Stimulated activated CD4-positive, alpha-beta T cell treated with anti-CD3 and anti-CD28 coated beads, Interleukin-12 subunit alpha, Interleukin-12 subunit beta, amount 100 ng/mL, for 24 hours (primary cell): ENCODE measurements around the gene RNH1.

Experiments used
- DNase-seq, 2 experiments: peaks; one replicate each; pipeline ENCODE4 v3.0.0-alpha.2; 2020; ENCODE audit warnings: low read depth in 2 of 2

RNH1 gene

DNA sequence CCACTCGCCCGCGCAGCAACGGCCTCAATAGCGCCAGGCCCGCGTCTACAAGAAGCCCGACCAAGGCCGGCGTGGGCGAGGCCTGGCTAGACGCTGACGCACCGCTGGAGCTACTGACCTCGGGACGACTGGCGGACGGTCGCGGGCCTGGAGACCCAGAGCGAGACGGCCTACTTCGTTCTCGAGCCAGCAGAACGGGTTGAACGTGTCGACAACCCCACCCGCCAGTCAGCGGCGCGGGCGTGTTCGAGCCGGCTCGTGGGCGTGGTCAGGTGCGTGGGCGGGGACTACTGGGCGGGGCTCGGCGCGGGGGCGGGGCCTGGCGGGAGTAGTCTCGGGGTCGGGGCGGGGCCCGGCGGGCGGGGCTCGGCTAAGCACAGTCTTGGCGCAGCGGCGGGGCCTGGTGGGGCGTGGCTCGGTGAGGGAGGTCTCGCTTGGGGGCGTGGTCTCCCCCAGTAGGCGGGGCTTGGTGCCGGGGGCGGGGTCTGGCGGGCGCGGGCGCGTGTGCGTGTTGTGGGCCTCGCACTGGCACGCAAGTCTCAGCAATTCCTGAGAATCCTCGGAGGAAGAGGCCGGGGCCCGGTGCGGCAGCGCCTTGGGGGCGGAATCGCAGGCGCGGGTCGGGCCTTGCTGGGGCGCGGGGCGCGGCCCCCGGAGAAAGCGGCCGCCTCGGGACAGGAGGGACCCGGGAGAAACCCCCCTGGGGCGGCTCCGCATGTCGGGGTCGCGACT lies at the start of gene RNH1:
TSS of gene RNH1 (minus strand) at position 248 of the 732 bp plus-strand sequence. CDS start 5,080 bp downstream, outside the sequence.
- DNase-seq = peak; percentile 99

DNA sequence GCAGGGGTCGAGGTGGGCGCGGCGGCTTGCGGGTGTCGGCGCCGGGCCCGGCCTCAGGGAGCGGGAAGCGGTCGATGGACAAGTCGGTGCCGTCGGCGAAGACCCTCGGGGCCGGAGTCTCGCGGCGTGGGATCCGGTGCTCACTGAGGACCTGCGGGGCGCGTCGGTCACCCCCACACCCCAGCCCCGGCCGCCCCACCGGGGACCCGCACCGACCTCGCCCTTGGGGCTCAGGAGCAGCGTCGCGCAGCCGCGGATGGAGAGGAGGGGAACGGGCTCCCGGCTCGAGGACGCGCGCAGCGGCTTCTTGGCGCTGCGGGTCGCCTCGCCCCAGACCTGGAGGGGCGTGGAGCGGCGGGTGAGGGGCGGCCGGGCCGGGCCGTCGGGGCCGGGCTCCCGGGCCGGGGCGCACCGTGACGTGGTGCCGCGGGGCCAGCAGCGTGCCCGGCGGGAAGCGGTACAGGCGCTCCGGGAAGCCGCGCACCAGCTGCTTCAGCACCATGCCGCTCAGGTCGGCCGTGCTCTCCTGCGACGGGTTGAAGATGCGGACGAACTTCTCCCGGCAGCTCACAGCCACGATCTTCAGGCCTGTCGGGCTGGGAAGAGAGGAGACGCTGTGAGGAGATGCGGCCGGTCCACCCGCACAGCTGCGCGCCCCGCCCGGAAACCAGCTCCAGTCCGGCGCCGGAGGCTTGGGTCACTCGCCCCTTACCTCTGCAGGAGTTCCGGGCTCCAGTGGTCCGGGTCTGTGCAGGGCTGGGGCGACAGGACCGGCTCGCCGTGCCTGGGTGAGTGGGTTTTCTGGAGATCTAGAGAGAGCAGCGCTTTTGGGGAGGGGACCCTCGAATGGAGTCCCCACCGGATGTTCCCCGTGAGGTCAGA lies 49.0 kb upstream of the RNH1 start:
- no peak for DNase-seq

DNA sequence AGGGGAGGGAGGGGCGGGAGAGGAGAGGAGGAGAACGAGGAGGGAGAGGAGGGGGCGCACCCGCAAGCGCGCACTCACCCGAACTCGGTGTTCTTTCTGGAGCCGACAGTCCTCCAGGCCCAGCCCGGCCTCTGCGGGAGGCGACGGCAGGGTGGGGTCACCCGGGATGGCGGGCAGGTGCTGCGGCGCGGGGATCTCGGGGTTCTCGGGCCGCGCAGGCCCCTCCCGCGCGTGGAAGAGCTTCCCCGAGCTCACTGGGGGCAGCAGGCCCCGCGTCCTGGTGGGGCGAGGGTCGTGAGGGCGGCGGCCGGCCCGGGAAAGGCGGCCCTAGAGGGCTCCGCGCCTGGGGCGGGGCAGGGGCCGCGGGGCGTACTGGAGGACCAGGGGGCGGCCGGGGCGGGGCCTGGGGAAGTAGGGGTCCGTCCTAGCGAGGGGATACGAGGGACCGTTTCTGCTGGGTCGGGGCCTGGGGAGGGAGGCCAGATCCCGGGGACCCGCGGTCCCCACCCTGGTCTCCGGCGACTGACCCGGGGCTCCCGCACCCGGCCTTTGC lies 48.3 kb upstream of the RNH1 start:
- no peak for DNase-seq

DNA sequence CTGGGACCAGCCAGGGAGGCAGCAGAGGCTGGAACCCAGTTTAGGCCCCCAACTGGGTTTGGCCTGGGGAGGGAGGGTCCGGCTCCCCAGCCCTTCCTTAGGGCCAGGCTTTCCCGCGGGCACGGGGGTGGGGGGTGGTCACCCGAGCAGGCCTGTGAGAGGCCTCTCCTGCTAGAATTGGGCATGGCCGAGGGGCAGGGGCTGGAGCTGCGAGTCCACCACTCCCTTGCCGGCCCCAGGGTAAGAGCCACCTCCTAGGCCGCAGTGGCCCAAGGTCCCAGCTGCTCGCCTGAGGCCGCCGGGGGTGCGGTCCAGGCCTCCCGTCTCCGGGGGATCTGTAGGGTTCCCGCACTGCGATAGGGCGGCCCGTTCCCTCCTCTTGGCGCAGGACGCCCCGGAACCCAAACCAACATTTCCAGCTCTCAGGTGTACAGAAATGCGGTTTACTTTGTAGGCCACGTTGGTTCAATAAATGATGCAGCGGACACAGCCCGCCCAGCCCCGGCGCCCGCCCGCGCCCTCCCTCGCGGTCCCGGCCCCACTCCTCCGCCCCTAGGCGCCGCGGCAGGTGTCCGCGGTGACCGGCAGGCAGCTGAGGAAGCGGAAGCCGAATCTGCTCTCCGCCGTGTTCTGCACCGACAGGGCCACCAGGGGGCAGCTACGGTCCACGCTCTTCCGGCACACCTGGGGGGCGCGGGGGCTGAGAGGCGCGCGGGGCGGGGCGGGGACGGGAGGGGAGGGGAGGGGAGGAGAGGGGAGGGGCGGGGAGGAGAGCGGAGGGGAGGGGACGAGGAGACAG lies 47.6 kb upstream of the RNH1 start:
- peak in 1 of 2 experiments; percentile 60 for DNase-seq

DNA sequence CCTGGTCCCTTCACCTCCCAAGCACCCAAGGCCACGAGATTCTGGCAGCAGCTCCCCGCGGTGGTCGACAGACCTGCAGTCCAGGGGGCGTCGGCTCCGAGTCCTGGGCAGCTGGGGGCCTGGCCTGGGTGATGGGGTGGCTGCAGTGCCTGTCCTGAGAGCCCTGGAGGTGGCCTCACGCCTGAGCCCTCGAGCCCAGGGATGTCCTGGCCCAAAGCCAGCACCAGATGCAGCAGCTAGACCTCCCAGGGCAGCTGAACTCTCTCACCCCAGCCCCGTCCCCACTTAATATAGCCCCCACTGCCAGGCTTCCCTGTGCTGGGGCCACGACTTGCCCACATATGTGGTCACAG lies 46.9 kb upstream of the RNH1 start:
- DNase-seq = no peak

DNA sequence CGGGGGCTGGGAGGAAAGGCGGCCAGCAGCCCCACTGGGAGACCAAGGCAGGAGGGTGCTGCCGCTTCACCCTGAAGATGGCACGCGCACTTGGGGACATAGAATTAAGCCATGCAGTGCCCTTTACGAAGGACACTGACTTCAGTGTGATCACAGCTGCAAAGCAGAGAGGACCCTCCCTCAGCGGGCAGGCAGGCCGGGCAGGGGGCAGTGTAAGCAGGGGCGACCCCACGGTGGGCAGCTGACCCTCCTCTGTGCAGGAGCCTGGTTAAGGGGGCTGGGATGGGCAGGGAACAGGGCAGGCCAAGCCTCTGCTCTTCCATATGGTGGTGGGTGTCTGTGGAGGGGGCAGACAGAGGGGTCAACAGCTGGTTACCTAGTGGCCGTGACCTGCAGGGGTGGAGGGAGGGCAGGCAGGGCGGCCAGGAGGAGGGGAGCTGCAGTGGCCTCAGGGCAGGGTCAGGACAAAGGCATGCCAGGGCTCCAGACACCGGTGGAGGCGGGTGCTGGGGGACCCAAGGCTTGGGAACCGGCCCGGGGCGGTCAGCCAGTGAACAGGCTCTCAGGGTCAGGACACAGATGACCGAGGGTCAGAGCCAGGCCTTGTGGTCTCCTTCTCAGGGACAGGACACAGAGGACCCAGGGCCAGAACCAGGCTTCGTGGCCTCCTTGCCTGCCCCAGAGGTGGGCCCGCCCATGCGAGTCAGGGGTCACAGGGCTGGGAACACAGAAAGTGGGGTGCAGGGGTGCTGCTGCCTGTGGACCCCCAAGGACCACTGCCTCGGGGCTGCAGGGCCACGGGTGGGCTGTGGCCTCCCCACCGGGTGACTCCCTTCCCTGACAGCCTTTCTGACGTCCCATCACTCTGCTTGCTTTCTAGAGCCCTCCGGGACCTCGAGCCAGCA lies 46.3 kb upstream of the RNH1 start:
- DNase-seq = no peak

DNA sequence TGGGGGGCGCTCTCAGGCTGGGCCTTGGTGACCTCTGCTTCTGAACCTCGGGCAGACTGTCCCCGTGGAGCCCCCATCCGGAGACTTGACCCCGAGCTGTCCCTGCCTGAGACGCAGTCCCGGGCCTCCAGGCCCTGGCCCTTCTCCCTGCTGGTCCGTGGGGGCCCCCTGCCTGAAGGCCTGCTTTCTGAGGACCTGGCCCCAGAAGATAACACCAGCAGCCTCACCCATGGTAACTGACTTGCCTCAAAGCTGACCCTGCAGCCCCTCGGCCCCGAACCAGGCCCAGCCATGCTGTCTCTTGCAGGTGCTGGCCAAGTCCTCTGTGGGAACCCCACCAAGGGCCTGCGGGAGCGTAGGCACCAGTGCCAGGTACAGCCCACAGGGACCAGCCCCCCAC lies 44.6 kb upstream of the RNH1 start:
- no peak for DNase-seq

DNA sequence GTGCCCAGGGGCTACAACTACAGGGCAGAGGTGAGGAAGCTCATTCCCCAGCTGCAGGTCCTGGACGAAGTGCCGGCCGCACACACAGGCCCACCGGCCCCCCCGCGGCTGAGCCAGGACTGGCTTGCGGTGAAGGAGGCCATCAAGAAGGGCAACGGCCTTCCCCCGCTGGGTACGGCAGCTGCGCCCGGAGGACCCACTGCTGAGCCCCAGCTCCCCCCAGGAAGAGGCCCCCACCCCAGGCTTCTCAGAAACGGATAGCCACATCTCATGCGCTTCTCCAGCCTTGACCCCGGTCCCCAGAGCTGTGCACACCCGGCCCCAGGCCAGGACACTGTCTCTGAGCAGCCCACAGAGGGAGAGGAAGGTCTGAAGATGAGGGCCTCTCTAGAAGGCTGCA lies 44.1 kb upstream of the RNH1 start:
- DNase-seq = no peak

DNA sequence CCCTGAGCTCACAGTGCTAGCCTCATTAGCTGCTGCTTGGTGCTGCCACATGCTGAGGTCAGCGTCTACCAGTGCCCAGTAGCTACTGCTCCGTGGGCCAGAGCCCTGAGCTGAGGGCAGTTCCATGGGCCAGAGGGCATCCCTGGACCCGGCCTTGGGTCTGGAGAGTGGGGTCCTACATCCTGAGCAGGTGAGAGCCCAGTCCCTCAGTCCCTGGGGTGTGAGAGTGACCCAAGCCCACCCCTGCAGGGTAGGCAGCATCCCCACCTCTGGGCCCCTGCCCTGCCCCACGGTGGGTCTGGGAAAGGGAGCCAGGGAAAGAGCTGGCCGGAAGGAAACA lies 43.7 kb upstream of the RNH1 start:
- DNase-seq = no peak

DNA sequence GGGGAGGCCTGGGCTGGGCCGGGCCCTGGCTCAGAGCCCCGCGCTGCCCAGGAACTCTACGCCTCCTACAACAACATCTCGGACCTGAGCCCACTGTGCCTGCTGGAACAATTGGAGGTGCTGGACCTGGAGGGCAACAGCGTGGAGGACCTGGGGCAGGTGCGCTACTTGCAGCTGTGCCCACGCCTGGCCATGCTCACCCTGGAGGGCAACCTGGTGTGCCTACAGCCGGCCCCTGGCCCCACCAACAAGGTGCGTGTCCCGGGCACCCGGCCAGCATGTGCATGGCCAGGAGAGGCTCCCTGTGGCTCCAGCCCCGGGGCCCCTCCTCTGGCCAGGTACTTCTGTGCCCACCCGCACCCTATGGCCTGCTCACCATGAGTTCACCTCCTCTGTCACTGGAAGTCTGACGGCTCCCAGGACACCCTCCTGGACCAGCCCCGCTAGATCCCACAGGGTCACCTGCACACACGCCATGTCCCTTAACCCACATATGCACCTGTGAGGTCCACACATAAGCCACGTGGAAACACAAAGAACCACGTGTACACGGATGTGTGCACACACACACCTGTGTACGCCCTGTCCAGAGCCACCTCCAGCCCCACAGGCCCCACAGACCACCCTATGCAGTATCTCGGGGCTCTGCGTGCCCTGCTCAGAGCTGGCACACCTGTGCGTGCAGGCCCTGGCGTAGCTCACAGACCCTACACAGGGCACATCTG lies 43.1 kb upstream of the RNH1 start:
- no peak for DNase-seq

DNA sequence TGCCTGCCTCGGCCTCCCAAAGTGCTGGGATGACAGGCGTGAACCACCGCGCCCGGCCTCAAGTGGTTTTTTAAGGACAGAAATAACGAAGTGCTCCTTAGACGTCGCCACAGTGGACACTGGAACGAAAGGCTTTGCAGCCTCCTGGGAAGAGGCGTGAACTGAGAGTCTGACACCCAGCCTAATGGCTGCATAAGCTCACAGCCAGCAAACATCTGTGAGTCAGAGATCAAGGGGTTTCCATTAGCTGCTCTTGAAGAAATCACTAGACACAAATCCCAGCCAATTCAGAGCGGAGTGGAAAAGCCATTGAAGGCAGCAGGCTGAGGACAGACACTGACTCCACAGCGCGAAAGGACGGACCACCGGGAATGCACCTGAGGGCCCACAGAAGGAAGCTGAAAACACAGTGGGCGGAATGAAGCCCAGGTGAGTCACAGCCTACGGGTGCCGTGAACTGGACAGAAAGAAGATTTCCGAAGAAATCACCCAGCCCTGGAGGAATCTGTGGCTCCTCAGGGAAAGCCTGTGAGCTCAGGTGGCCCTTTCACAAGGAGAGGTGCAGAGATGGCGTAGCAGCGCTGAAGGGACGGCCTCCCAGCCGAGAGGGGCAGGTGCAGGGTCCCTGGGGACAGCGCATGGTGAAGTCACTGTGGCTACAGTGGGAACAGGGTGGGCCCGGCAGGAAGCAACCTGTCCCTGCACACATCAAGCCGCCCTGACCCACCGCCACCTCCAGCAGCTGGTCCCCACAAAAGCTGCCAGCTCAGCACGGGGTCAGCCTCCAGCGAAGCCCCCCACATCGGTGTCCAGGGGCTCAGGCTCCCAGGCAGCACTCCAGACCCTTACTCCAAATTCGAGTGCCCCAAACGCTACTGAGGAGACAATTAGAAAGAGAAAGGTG lies 41.9 kb upstream of the RNH1 start:
- DNase-seq = no peak

DNA sequence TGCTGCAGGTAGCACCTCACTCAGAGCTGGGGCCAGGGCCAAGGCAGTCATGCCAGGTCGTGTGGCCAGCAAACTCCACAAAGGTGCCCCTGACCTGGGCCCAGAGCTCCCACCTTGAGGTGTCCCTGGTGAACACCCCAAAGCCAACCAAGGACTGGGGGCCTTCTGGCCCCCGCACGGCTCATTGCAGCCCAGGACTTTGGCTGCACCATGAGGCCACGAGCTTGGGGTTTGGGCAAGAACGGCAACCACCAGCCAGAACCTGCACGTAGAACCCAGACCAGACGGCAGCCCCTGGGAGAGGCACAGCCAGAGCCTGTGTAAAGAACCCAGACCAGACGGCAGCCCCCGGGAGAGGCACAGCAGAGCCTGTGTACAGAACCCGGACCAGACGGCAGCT lies 38.1 kb upstream of the RNH1 start:
- DNase-seq = no peak

DNA sequence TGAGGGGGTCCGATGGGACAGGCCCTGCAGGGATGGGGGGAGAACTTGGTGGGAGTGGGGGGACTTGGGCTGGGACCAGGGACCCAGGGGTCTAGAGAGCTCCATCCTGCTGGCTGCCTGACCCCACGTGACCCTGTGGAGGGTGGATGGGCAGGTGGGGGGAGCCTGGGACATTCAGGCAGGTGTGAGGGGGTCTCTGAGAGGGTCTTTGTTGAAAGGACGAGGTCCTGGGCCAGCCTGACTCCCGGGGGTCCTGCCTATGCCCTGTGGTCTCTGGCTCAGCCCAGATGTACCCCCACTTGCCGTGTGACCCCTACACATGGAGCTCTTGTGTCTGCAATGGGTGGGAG lies 37.8 kb upstream of the RNH1 start:
- no peak for DNase-seq

DNA sequence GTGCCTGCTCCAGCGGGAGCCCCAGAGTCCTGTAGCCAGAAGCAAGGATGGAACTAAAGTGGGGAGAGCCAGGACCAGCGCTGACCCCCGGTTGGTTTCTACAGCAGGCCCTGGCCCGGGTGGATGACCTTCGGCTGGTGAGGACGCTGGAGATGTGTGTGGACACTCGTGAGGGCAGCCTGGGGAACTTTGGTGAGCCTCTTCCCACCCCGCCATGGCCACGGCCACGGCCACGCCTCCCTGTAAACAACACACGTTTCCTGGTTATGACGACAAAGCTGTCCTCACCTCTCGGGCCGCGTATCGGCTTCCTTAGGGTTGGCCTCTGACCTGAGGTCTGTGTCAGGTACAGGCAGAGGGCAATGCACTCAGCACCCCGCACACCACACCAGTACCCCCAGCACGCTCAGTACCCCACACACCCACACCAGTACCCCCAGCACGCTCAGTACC lies 34.4 kb upstream of the RNH1 start:
- DNase-seq = no peak

DNA sequence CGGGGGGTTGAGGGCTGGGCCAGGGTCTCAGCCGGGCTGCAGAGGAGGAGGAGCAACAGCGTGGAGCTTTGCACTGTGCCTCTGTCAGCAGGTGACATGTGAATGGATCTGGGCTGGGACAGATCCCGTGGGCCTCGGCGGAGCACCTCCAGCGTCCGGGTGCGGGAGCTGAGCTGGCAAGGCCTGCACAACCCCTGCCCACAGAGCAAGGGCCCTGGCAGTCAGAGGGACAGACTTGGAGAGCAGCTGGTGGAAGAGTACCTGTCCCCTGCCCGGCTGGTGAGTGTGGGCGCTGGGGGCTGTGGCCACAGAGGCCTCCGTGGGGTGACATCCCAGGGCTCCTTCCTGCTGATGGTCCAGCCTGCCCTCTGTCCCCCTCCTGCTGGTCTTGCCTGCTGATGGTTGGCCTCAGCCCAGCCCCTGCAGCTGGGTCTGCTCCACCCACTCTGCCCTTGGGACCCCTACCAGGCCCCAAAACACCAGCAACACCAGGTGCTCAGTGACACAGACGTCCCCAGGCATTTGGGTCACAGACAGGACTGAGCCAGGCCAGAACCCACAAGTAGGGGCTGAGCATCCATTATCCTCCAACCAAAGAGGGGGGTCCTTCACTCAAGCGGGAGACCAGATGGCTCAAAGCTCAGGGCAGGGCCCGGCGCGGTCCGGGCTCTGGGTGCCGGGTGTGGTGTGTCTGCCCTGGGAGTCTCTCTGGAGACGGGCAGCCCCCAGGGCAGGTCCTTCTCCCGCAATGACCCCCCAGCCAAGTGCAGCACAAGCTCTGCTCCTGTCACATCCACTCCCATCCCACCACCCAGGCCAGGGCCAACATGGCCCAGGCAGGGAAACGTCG lies 33.8 kb upstream of the RNH1 start:
- DNase-seq = no peak

DNA sequence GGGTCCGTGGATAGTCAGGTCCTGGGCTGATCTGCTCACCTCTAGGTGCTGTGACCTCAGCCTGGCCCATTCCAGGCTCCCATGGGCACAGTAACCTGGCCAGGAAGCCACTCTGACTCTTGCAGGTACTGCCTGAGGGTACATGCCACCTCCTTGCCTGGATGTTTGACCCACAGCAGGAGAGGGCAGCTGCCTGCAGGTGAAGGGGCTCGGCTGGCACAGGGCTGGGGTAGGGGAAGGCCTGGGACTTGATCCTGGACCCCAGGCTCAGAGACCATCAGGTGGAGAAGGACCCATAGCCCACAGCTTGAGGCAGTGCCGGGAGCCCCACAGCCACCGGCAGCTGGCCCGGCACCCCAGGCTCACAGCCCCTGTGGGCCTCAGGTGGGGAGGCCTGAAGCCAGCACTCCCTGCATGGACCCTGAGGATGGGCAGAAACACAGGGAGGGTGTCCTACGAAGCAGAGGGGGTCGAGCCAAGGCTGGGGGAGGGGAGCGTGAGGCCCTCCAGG lies 33.0 kb upstream of the RNH1 start:
- no peak for DNase-seq

DNA sequence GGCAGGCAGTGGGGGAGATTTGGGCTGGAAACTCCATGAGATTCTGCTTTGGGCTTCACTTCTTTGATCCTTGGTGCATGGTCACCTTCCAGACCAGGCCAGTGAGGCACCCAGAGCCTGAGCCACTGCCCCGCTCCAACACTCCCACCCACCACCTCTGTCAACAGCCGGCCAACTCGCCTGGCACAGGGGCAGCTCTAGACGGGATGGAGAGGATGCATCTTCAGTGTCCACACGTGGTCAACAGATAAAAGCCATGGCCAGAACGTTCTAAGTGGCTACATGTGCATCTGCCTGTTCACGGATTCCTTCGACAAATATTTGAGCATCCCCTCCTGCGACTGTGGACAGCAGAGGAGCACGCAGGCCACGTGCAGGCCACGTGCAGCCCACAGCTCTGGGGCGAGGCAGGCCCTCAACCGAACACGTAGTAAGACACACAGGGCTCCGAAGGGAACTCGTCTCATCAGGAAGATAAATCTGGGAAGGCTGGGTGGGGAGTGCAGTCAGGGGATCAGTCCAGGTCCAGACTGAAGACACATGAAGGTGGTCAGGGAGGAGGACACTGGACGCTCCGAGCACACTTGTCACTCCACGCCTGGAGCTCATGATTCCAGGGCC lies 31.5 kb upstream of the RNH1 start:
- no peak for DNase-seq
